Natural killer cell (primary cell): ENCODE results near the gene GALNT13. TPM values are rescaled to one million over a fixed set of nuclear protein-coding genes. Genes with fewer than 3 reads are reported as not detected.

Experiments used
- ATAC-seq, 3 donors: fragments of 150-1000 bp in 2 of 3; fragments of 200-7000 bp in 1 of 3; cut with Tn5 transposase; 1 replicate in 1 of 3; 2 replicates in 2 of 3; pipeline ENCODE4 v1.10.0; 2021; ENCODE audit warnings: mild to moderate bottlenecking in 2 of 3, moderate library complexity in 2 of 3
- DNase-seq, 2 donors: peaks; one replicate each; pipeline versions ENCODE4 v3.0.0 to v3.0.0-alpha.2; 2013 to 2021; ENCODE audit warnings: mixed read lengths in 1 of 2
- H3K27ac ChIP-seq: one replicate; pipeline ENCODE4 v1.5.1; 2013; ENCODE audit warnings: mild to moderate bottlenecking, low read length
- H3K27me3 ChIP-seq: one replicate; pipeline ENCODE4 v1.6.1; 2013; ENCODE audit warnings: low read length; ENCODE audit not compliant: control insufficient read depth, insufficient read depth
- H3K36me3 ChIP-seq: one replicate; pipeline ENCODE4 v1.6.1; 2013; ENCODE audit warnings: low read length; ENCODE audit not compliant: control insufficient read depth, insufficient read depth
- H3K4me1 ChIP-seq: one replicate; pipeline ENCODE4 v1.6.1; 2013; ENCODE audit warnings: low read length; ENCODE audit not compliant: control insufficient read depth, insufficient read depth
- H3K4me3 ChIP-seq: one replicate; pipeline ENCODE4 v1.5.1; 2013; ENCODE audit warnings: low read length
- H3K9me3 ChIP-seq: one replicate; pipeline ENCODE4 v1.6.1; 2013; ENCODE audit warnings: low read length; ENCODE audit not compliant: control insufficient read depth, insufficient read depth
- H3K27ac Mint-ChIP-seq, 2 donors: one replicate each; pipeline ENCODE4 v1.8.0; 2022; ENCODE audit warnings: mild to moderate bottlenecking in 2 of 2, mixed read lengths in 2 of 2, moderate library complexity in 1 of 2
- H3K27me3 Mint-ChIP-seq, 2 donors: one replicate each; pipeline ENCODE4 v1.8.0; 2022; ENCODE audit warnings: low read depth in 2 of 2, mixed read lengths in 2 of 2
- H3K36me3 Mint-ChIP-seq: one replicate; pipeline ENCODE4 v1.8.0; 2022; ENCODE audit warnings: mixed read lengths
- H3K4me1 Mint-ChIP-seq, 2 donors: one replicate each; pipeline ENCODE4 v1.8.0; 2022; ENCODE audit warnings: mixed read lengths in 2 of 2
- H3K4me3 Mint-ChIP-seq: one replicate; pipeline ENCODE4 v1.8.0; 2022; ENCODE audit warnings: mild to moderate bottlenecking, moderate library complexity, mixed read lengths
- H3K9me3 Mint-ChIP-seq, 2 donors: one replicate each; pipeline ENCODE4 v1.8.0; 2022; ENCODE audit warnings: mixed read lengths in 2 of 2
- WGBS: methylation state at CpG from one replicate; pipeline ENCODE4 v1.1.7; 2013; ENCODE audit warnings: missing lambda C conversion rate; ENCODE audit not compliant: insufficient coverage; 5-methylcytosine and 5-hydroxymethylcytosine counted together
- intact Hi-C: fragments of 100-400 bp; cut with micrococcal nuclease; formaldehyde crosslinking; loops from one replicate; pipeline ENCODE4 v1.14.2; 2022
- total RNA-seq, 4 donors: library from RNA; stranded (reverse); fragments of 120-200 nt in 1 of 4; gene quantifications; one replicate each; pipeline versions ENCODE4 v1.2.3 to v1.2.4, GENCODE V29; 2013 to 2022
- TF ChIP-seq, protein P1 (sequence below): fragments of 200-600 bp; IDR thresholded peaks from one replicate; pipeline ENCODE4 v1.8.0; 2022; ENCODE audit warnings: antibody characterized with exemption

Gene GALNT13
- total RNA-seq, 3 donors from 2014 or later (not counting 1 experiment from before 2014, with no cell fraction given), result not detected

DNA sequence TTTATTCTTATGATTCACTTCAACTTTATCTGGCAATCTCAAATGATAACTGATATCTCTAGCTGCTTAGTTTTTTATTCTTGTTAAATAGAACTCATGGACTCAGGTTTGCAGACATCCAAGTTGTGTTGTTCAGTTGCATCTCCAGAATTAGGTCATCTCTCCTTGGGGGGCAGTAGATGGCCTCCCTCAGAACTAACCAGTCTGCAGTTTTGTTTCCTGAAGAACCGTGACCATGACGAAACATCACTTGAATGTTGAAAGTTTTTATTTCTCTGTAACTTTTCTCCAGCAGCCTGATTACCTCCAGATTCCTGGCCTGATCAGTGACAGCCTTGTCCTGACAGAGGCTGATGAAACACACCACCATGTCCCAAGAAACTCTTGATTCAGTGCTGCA is 321.5 kb downstream of the GALNT13 start:
- DNase-seq, result no peak
- TF ChIP-seq, protein P1, sequence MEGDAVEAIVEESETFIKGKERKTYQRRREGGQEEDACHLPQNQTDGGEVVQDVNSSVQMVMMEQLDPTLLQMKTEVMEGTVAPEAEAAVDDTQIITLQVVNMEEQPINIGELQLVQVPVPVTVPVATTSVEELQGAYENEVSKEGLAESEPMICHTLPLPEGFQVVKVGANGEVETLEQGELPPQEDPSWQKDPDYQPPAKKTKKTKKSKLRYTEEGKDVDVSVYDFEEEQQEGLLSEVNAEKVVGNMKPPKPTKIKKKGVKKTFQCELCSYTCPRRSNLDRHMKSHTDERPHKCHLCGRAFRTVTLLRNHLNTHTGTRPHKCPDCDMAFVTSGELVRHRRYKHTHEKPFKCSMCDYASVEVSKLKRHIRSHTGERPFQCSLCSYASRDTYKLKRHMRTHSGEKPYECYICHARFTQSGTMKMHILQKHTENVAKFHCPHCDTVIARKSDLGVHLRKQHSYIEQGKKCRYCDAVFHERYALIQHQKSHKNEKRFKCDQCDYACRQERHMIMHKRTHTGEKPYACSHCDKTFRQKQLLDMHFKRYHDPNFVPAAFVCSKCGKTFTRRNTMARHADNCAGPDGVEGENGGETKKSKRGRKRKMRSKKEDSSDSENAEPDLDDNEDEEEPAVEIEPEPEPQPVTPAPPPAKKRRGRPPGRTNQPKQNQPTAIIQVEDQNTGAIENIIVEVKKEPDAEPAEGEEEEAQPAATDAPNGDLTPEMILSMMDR, result no peak

DNA sequence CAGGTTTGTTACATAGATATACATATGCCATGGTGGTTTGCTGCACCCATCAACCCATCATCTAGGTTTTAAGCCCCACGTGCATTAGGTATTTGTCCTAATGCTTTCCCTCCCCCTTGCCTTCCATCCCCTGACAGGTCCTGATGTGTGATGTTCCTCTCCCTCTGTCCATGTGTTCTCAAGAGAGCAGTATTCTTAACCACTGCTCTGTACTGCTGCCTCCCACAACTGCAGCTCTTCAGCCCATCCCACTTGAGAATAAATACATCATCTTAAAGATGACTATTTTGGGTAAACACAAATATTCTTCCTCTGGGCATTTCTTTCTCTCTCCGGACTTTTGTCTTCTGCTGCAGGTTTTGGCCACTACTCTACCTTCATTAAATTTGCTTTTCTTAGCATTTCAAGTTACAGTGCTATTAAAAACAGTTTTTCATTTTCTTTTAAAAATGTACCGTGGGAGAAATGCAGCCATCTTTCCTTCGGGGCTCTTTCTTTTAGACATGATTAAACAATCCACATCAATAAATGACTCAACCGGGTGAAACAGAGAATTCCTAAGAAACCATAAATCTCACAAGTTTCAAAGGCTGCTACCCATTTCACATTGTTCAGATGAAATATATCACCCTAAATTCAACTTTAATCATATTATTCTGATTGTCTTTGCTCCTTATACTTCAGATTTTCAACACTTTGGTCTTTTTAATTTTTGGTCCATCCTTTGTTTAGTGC is 323.4 kb downstream of the GALNT13 start:
- H3K4me3 ChIP-seq, result no peak overlapping the region
- H3K4me1 ChIP-seq, result no peaks in the 10 kb centered on the region
- no peaks in the 10 kb centered on the region for H3K4me1 Mint-ChIP-seq
- ATAC-seq, result no peak
- intact Hi-C loops, result no loop called here
- H3K9me3 ChIP-seq, result peaks cover 12% of the 10 kb centered on the region
- no peak overlapping the region for H3K27ac Mint-ChIP-seq
- 87% methylated on average over 5 of the region's 5 CpGs for WGBS
- H3K27me3 ChIP-seq, result no peaks in the 10 kb centered on the region
- no peak overlapping the region for H3K27ac ChIP-seq
- H3K27me3 Mint-ChIP-seq, result no peaks in the 10 kb centered on the region
- TF ChIP-seq, protein P1, result no peak
- no peak for DNase-seq
- H3K9me3 Mint-ChIP-seq, result peaks cover 4 to 12% of the 10 kb centered on the region in 2 donors
- peaks cover 10% of the 10 kb centered on the region for H3K36me3 Mint-ChIP-seq
- H3K4me3 Mint-ChIP-seq, result no peak overlapping the region
- no peaks in the 10 kb centered on the region for H3K36me3 ChIP-seq

More for the DNA sequence above, 321.5 kb downstream of the GALNT13 start:
- H3K27ac ChIP-seq, result no peak overlapping the region
- whole genome bisulfite sequencing, result 63% methylated on average over 2 of the region's 2 CpGs
- Mint-ChIP-seq H3K36me3 (peaks cover 10% of the 10 kb centered on the region), H3K4me3 (no peak overlapping the region), H3K27me3 (no peaks in the 10 kb centered on the region), H3K27ac (no peak overlapping the region), H3K4me1 (no peaks in the 10 kb centered on the region), H3K9me3 (peaks cover 4 to 12% of the 10 kb centered on the region in 2 donors)
- peaks cover 12% of the 10 kb centered on the region for H3K9me3 ChIP-seq
- no peak for ATAC-seq
- H3K36me3 ChIP-seq, result no peaks in the 10 kb centered on the region
- no peaks in the 10 kb centered on the region for H3K4me1 ChIP-seq
- no peaks in the 10 kb centered on the region for H3K27me3 ChIP-seq
- H3K4me3 ChIP-seq, result no peak overlapping the region
- intact Hi-C loops, result no loop called here

DNA sequence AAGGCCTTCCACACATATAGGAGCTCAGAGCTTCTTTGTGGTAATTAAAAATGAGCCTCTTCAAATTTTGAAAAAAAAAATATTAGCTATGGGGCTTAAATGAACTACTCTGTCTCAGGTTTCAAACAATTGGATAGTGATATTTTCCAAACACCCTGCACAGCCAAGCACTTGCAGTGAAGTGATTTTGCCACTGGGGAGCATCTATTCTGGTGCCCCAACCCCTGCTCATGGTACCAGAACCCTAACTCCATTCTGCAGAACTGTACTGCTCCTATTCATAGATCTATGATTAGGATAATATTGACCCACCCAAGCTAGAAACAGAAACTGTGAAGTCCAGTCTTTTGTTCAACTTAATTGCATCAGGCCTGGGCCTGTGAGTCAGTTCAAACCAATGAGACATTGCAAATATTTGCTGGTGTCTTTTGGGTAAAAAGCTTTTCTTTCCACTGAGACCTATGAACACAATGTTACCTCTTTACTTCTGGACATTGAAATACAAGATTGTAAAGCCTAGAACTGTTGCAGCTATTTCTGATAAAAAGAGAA is 324.0 kb downstream of the GALNT13 start:
- Mint-ChIP-seq H3K27ac (no peak overlapping the region), H3K9me3 (peaks cover 4 to 12% of the 10 kb centered on the region in 2 donors), H3K36me3 (peaks cover 10% of the 10 kb centered on the region), H3K4me3 (no peak overlapping the region), H3K4me1 (no peaks in the 10 kb centered on the region), H3K27me3 (no peaks in the 10 kb centered on the region)
- Histone ChIP-seq H3K4me3 (no peak overlapping the region), H3K36me3 (no peaks in the 10 kb centered on the region), H3K27me3 (no peaks in the 10 kb centered on the region), H3K4me1 (no peaks in the 10 kb centered on the region), H3K9me3 (peaks cover 12% of the 10 kb centered on the region), H3K27ac (no peak overlapping the region)
- TF ChIP-seq, protein P1, result no peak
- intact Hi-C loops, result no loop called here
- ATAC-seq (no peak), DNase-seq (no peak)
